HuH-7 (cell line): ENCODE results near the gene GXYLT2.

Experiments
- DNase-seq: peaks from one replicate; pipeline ENCODE4 v3.0.0; 2011; ENCODE audit warnings: low spot score

Gene GXYLT2

DNA sequence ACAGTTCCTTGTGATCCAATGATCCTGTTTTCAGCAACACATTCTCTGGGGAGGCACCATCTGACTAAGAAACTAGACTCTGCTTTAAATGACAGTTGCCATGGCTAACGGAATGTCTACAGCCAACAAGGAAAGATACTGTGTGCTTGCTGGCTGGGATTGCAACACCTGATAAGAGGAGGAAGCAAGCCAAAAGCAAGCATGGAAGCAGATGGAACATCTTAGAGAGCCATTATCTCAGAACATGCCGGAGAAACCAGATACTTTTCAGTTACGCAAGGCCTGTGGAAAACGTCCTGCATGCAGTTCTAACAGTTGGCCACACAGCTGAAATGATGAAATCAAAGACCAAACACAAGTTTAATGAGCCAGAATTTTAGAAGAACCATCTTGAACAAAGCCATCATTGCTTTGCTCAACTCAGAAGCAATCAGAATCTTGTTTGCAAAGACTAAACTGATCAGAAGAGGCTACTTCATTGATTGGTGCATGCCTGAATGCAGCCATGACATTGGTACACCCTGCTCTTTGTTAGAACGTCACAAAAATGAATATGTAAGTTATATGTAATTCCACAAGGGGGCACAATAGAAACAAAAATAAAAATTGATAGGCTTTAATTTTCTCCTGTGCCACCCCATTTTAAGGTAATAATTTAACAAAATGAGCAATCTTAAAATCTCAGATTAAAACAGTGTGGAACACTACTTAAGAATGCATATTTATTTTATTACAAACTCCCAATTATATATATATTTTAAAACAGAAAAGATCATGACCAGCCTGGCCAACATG is 50.8 kb downstream of the GXYLT2 start:
- DNase-seq: peak; percentile 44

DNA sequence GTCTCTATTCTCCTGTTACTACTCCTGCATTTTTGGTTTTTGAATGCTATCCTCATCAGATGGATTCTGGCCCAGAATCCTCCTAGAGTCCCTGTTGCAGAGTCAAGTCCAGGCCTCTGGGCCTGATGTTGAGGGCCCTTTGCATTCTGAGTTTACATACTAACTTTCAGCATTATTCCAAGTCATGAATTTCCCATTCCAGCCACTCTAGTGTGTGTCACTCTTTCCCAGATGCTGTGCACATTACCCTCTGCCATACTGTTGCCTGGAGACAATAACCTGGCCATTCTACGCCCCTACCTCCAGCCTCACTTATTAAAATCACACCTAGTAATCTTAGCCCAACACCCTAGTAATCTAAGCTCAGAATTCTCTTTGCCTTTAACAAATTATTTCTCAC is 53.4 kb downstream of the GXYLT2 start:
- DNase-seq: no peak

DNA sequence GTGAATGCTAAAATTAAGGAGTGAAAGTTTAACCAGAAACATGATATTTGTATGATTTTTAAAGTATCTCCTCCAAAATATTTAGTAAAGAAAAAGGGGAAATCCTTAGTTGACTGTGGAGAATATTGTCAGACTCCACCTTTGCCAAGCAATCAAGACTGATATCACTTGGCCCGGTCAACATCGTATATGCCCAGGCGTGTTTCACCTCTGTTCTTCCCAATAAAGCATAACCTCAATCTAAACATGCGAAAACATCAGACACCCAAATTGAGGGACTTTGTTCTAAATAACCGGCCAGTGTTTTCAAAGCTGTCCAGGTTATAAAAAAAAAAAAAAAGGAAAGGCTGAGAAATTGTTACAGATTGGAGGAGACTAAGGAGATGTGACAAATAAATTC is 54.6 kb downstream of the GXYLT2 start:
- no peak for DNase-seq

DNA sequence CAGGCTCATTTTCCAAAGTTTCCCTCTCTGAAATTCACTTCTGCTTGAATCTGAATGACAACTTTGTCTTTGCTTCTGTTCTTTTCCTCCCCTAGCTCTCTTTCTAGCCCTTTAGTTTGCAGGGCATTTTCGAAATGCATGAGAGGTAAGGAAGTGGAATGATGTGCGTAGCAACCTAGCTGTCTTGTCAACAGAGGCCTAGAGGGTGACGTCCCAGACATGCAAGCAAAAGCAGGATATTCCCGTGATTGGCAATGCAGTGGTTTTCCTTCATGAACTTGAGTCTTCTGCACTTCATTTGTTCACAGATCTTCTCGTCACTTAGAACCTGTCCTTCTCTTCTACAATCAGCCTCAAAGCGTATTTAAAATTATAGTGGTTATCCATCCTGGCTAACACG is 56.9 kb downstream of the GXYLT2 start:
- no peak for DNase-seq

DNA sequence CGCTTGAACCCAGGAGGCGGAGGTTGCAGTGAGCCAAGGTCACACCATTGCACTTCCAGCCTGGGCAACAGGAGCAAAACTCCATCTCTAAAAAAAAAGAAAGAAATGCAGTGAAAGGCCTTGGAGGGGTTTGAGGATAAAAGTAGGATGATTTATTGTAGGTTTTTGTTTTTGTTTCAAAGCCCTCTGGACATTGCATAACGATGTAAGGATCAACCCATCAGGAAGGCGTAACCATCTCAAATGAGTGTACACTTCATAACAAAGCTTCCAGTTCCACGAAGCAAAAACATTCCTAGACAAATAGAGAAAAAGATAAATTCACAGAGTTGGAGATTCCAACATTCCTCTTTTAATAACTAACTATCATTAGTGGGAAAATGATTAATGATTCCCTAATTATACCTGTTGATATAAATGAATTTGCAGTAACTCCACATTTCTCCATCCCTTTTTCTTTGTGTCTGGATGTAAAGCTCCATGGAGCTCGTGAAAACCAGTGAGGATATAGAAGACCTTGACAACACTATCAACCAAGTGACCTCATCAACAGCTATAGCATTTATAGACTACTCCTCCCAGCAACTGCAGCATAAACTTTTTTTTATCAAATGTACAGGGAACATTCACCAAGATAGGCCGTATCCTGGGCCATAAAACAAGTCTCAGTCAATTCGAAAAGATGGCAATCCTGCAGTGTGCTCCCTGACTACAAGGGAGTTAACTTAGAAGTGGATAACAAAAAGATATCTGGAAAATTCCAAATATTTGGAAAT is 60.1 kb downstream of the GXYLT2 start:
- DNase-seq: no peak

DNA sequence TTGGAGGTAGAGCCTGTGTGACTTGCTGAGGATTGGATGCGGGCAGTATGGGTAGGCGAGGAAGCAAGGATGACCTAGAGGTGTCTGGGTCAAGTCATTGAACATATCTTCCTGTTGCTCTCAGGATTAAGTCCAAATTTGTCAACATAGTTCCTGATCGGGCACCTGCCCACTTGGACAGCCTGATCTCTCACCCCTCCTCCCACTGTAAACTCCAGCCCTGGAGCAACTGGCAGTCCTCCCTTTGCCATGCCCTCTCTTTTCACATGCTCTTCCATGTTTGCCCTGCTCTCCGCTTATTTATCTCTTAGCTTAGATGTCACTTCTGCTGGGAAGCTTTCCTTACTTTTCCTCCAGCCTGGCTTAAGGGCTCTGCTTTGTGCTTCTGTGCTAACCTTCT is 61.2 kb downstream of the GXYLT2 start:
- DNase-seq: no peak

DNA sequence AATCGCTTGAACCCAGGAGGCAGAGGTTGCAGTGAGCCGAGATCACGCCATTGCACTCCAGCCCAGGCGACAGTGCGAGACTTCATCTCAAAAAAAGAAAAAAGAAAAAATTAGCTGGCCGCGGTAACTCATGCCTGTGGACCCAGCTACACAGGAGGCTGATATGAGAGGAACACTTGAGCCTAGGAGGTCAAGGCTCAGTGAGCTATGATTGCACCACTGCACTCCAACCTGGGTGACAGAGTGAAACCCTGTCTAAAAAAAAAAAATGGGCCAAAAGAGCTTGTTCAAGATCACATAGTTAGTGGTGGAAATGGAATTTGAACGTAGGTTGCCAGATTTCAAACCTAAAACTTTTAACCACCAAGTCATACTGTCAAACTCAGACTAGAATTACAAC is 62.5 kb downstream of the GXYLT2 start:
- no peak for DNase-seq

DNA sequence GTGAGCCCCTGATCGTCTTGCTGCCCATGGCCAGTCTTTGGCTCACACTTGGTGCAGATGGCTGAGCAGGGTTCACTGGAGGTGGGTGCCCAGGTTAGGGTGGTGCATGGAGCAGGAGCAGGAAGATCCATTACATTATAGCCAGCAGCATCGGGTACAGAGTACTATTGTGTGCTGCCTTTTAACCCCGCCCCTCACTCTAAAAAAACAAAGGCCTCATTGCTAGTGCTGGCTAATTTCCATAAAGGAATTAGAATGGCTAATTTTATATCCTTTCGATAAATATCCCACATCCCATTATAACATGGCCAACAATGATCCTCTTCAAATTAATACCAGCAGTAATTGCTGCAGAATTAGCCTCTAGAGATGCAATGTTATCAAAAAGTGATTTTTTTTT is 63.0 kb downstream of the GXYLT2 start:
- no peak for DNase-seq

DNA sequence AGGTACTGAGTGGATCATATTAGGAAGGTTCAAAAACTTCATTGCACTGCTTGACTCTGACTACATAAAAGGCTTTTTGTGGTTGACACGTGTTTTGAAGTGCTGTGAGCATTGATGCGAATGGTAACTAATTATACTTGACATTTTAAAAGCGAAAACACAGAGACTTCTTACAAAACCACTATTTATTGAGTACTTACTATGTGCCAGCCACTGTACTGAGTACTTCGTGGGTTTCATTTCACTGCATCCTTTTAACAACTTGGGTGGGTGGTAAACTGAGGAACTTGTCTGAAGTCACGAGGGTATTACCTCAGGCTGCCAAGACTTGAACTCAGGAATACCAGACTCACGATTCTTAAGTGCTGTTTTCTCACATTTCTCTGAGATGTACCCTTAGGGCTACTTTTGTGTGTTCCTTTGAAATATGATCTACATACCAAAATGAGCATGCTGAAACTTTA is 63.4 kb downstream of the GXYLT2 start:
- DNase-seq: no peak

DNA sequence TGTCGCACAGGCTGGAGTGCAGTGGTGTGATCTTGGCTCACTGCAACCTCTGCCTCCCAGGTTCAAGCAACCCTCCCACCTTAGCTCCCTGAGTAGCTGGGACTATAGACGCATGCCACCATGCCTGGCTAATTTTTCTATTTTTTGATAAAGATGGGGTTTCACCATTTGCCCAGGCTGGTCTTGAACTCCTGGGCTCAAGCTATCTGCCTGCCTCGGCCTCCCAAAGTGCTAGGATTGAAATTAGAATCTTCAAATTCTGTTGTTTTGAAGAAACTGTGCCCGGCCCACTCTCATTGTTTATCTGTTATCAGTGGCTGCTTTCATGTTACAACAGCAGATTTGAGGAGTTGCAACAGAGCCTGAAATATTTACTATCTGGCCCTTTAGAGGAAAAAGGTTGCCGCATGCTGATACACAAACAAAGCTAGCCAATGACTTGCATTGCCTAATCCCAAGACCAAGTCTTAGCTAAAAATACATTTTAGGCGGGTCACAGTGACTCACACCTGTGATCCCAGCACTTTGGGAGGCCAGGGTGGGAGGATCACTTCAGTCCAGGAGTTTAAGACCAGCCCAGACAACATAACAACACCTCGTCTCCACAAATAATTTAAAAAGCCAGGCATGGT is 65.6 kb downstream of the GXYLT2 start:
- DNase-seq: peak; percentile 7

DNA sequence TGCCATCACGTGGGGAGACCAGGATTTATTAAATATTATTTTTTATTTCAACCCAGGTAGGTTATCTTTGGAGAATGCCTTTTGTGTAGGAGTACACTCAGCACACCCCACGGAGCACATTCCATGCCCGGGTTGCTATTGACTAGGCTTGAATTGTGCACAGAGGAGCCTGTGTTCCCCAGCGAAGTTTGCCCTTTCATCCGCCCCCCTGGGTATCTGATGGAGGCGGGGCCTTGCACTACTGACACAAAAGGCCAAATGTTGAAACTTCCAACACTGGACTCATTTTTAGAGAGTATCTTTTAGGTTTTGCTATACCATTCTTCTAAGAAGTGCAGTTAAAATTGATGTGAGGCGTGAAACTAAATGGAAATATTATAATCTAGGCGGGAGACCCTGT is 69.5 kb downstream of the GXYLT2 start:
- peak; percentile 12 for DNase-seq

DNA sequence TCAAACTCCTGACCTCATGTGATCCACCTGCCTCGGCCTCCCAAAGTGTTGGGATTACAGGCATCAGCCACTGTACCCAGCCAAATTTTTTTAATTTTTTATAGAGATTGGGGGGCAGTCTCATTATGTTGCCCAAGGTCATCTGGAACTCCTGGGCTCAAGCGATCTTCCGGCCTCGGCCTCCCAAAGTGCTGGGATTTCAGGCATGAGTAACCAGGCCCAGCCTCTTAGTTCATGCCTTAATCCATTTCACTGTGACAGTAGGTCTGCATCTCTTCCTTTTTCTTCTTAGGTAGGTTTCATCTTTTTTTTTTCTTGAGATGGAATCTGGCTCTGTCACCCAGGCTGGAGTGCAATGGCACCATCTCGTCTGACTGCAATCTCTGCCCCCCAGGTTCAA is 71.5 kb downstream of the GXYLT2 start:
- no peak for DNase-seq

DNA sequence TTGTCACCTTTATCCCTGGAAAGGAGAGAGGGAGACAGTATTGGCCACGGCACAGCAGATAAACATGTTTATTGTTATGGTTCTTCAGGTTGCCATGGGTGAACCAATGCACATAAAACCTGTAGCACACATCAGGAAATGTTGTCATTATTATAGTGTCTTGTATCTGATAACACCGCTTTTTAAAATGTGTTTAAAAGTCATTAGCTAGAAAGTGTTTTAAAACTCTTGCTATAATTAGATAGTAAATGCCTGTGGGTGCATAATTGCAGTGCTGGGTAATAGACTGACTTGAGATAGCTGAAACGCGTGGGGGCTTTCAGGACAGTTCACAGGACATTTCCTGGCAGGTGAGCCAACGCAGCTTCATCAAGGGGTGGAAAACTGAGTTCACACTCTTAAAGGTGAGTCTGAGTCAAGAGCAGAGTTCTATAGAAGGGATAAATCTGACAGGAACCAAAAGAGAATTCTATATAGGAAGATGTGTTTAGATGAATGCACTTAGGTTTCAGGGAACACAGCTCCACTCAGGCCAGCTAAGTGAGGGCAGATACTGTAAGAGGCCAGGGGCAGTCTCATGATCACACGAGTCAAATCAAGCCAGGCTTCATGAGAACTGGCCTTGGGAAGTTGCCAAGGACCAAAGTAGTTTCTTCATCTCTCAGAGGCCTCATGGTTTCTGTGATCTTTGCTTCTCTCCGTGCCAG is 73.1 kb downstream of the GXYLT2 start:
- DNase-seq: no peak

DNA sequence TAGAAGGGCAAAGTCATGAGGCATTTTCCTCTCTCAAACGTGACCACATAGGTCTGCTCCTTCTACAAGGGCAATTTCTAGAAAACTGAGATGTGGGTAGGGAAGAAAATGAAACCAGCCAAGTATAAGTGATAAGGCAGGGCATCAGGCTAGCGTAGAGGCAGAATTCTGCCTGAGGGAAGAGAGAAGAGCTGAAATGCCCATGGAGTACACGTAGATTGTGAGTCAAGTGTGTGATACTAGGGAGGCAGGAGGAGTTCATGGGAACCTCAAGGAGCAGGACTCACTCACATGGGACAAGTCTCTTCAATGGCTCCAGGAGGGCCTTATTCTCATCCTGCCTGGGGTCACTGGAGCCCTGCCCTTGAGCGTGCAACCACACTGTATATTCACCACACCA is 73.9 kb downstream of the GXYLT2 start:
- no peak for DNase-seq

DNA sequence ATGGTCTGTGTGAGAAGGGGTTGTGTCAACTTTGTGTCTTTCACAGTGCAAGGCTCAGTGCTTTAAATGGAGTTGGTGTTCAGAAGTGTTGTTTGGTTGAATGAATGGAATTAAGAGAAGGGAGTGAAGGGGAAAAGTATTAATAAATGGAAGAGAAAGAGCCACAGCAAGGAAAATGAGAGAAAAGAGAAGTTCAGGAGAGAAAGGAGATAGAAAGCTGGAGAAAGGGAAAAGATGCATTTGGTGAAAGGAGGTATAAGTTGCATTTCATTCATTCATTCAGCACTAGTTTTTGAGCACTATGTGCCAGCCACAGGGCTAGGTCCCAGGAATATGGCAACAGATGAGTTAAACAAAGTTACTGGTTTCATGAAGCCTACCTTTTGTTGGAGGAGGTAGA is 74.5 kb downstream of the GXYLT2 start:
- no peak for DNase-seq

DNA sequence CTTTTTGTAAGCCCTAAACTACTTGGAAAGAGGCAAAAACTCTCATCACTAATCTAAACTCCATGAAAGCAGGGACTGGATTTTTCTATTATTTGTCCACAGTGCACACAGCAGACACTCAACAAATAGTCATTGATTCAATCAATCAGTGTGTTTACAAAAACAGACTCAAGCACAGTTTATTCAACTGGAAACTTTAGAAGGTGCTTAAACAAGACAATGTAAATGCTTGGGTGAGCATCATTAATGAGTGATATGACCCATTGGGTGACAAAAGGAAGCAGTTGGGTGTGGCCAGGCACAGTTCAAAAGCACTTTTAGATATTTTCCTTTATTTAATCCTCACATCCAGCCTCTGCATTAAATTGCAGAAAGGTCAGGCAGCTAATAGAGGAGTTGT is 76.8 kb downstream of the GXYLT2 start:
- no peak for DNase-seq

DNA sequence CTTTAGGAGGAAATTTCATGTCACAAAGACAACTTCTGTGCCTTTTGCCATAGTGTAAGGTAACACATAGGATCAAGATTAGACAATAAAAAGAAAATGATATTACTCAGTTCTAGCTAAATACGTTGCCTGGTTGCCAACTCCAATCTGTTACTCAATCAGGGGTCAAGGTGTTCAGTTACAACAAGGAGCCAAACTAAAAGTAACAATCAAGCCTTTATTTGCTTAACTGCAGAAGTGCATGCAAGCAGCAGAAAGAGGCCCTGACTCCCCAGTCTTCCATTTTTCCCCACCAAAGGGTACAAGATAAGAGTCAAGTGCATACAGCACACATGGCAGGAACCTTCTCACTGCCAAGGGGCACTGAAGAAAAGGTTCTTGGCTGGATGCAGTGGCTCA is 80.4 kb downstream of the GXYLT2 start:
- DNase-seq: no peak

DNA sequence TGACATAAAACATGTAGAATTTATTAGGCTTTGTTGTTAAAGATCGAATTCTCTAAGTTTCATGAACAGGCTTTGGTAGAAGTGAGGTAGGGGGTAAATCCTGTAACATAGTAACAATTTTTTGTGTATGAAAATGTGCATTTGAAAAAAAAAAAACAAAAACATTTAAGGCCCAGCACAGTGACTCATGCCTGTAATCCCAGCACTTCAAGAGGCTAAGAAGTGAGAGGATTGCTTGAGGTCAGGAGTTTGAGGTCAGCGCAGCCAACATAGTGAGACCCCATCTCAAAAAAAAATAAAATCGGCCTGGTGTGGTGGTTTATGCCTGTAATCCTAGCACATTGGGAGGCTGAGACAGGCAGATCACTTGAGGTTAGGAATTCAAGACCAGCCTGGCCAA is 81.9 kb downstream of the GXYLT2 start:
- DNase-seq: no peak

DNA sequence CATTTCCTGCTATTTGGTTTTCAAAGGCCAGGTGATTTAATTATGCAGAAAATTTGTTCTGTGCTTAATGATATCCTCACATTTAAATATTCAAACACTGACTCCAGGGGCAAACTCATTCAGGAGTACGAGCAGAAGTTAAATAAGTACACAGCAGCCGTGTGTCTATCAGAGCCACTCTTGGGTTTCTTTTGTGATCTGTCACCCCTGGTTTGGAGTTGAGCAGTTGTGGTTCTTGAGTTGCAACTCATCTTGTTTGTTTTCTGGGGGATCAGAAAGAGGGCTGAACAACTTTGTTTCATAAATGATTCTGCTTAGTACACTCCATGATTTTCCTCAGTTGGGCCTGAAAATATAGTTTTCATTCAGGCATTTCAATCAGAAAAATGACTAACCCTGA is 83.1 kb downstream of the GXYLT2 start:
- no peak for DNase-seq

DNA sequence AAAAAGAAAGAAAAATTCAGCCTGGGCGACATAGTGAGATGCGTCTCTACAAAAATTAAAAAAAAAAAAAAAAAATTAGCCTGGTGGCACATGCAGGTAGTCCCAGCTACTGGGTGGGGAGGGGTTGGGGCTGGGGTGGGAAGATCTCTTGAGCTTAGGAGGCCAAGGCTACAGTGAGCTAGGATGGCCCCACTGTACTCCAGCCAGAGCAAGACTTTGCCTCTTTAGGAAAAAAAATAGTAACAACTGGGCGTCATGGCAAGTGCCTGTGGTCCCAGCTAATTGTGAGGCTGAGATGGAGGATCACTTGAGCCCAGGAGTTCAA is 84.8 kb downstream of the GXYLT2 start:
- DNase-seq: no peak

DNA sequence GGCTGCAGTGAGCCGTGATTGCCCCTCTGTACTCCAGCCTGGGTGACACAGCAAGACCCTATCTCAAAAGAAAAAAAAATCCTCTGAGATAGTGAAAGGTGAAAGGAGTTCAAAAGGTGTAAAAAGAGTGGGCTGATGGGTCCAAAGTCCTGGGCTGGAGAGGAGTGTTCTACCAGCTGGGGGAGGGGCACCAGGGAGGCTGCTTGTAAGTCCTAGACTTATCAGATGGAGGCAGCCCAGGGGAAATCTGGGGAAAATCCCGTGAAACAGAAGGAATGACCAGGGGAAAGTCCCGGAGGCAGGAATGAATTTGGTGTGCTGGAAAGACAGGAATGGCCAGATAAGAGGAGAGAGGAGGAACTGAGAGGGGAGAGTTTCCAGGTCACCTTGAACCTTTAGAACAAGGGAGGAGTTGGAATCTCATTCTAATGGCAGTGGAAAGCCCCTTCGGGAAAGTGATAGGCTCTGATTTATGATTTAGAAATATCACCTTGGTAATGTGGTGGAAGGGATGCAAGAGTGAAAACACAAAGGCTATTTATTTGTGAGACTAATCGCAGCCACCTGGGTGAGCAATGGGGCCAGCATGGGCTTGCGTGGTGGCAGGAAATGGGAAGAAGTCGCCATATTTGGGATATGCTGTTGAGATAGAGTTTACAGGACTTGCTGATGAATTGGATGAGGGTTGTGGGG is 85.3 kb downstream of the GXYLT2 start:
- DNase-seq: peak; percentile 37

DNA sequence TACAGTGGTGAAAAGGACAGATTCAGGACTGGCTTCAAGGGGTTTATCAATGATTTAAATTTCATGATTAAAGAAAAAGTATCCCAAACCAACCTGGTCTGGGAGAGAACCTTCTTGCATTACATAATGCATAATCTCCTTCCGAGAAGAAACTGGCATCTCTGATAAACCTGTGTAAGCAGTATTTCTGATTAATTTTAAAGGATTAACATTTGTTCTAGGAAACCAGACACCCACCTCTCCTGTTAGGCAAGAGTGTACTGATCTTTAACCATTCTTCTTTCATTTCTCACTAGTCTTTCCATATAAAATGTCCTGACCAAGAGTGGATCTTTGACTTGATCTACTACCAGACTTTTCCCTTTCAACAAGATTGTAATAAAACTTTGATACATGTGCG is 85.9 kb downstream of the GXYLT2 start:
- no peak for DNase-seq
